ENCODE data around the gene SMURF2.
A peak's percentile ranks its signal among the peaks of the same experiment; 100 is the strongest.
"Not testable (repeated sequence)": the region's sequence is repeated elsewhere in the genome, so short reads cannot be mapped to it uniquely, and the experiment has no call there.

The SMURF2 gene

DNA sequence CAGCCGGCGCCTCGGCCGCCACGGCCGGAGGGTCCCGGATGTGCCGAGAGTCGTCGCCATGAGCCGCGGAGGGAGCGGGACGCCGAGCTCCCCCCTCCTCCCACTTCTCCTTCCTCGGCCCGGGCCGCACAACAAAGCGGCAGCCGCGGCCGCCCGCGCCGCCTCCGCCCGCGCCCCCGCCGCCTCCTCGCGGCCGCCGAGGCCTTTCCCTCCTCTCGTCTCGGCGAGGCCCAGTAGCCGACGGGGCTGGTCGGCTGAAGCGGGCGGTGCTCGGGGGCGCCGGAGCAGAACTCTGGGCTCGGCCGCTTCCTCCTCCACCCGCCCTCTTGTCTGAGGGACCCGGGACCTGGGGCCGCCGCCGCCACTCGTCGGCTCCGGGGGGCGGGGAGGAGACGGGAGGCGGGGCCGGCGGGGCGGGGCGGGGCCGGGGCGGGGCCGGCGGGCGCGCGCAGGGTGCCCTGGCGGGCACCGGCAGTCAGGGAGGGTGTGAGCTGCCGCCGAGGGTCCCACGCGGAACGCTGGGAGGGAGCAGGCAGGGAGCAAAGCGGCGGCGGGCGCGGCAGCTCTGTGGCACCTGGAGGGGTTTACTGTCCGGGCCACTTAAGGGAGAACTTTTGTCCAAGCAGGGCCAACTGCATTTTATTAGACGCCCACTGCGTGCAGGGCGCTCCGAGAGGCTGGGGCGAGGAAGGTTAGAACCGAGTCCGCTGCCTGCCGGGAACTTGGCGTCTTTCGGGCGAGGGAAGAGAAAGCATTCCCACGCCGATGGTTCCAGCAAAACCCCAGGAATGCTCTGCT is at the start of gene SMURF2:
Gene SMURF2, minus strand, starts transcription at position 332 of the 798 bp plus-strand sequence. CDS start 427 bp downstream, outside the sequence.
- peak; percentile 94 for DNase-seq (ENCODE audit: low spot score)

DNA sequence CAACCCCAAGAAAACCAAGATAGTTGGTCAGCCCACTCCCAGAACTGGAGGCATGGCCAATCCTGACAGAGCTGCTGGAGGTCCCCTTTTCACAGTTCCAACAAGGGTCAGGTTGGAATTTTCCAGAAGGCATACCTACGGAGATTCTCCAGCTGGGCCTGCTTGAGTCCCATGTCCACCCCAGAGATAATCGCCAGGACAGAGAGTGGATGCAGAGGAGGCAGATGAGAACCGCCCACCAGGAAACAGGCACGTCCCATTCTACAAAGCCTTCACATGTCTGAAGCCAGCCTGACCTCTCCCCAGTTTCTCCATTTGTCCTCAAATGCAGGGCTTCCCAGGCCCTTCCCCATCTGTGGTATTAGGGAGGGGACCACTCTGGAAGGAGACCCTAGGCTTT is 47.4 kb upstream of the SMURF2 start:
- DNase-seq (ENCODE audit: low spot score): no peak

DNA sequence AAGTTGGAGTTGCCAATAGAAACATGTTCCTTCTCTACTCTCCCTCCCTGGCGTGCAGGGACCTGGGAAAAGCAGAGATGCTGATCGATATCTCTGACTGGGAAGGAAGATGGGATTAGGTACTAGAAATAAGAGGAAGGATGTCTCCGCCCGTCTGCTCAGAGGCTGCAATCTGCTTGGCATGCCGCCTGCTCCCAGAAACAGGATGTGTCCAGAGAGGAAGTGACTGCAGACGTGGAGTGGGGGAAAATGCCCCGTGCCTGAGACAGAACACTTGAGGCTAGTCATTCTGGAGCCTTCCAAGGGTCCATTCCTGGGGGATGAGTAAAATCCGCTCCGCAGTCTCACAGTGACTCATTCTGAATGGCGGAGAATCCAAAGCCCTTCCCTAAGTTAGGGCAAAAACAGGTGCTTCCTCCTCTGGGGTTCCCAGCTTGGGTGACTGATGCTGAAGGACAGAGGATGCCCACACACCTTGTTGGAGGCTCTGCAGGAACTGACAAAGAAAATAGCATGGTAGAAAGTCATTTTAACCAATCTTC is 45.0 kb upstream of the SMURF2 start:
- peak; percentile 93 for DNase-seq (ENCODE audit: low spot score)

DNA sequence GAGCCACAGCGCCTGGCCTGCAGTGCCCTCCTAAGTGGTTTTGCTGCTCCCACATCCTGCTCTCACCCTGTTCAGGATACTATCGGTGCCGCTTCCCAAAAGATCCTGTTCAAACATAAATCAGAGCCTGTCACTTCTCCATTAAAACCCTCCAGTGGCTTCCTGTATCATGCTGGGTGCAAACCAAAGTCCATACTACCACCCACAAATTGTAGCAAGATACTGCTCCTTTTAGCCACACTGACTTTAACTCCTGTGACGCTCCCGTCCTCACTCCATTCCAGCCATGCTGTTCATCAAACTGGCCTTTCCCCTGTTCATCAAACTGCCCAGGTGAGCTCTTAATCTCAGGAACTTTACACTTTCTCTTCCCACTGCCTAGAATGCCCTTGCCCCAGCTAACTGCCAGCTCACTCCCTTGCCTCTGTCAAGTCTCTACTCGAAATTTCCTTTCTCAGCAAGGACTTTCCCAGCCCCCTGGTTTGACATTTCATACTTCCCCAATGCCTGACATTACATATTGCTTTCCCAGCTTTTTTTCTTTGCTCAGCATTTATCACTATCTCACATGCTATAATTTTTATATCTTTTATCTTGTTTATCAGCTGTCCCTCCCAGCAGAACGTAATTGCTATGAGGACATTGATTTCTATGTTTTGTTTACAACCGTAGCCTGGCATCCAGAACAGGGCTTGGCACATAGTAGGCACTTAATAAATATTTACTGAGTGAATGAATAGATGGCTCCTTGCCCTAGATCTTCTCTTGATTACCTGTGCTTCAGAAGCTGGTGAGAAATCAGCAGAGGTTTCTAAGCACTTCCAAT is 44.3 kb upstream of the SMURF2 start:
- no peak for DNase-seq (ENCODE audit: low spot score)

DNA sequence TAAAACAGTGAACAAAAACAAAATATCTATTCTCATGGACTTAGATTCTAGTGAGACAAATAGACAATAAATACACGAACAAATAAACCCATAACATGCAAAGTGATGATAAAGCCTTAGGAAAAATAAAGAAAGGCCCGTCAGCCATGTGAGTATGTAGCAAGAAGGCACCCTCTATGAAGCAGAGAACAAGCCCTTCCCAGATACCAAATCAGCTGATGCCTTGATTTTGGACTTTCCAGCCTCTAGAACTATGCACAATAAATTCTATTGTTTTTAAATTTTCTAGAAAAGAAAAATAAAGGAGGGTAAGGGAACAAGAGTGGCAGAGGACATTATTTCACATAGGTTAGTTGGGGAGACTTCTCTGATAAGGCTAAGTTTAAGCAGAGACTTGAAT is 40.7 kb upstream of the SMURF2 start:
- no peak for DNase-seq (ENCODE audit: low spot score)

DNA sequence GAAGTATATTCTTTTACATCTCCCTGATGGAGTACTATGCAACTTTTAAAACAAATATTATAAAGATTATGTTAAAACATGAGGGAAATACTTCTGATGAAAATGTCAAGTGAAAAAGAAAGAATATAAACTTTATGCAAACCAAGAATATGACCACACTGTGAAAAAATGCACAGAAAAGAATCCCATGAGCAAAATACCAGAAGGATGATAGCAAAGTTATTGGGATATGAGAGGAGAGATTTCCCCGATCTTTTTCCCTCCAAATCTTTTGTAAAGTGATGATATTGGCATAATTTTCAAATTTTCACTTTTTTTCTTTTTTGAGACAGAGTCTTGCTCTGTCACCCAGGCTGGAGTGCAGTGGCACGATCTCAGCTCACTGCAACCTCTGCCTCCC is 36.6 kb upstream of the SMURF2 start:
- DNase-seq (ENCODE audit: low spot score): peak; percentile 54

DNA sequence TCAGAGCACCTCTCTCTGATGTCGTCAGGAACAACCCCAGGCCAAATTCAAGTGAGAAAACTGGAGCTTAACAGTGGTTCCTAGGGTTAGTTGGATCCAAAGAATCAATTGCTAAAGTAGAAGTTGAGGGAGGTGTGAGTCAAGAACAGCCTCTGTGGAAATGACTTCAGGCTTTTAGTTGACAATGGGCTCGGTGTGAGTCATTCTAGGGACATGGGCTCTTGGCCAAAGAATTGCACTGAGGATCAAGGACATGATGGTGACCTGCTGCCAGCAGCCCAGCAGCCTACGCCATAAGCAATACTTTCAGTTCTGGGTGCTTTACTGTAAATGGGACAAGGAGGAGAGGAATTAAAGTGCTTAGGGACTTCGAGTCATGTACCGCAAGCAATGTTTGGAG is 32.1 kb upstream of the SMURF2 start:
- no peak for DNase-seq (ENCODE audit: low spot score)

DNA sequence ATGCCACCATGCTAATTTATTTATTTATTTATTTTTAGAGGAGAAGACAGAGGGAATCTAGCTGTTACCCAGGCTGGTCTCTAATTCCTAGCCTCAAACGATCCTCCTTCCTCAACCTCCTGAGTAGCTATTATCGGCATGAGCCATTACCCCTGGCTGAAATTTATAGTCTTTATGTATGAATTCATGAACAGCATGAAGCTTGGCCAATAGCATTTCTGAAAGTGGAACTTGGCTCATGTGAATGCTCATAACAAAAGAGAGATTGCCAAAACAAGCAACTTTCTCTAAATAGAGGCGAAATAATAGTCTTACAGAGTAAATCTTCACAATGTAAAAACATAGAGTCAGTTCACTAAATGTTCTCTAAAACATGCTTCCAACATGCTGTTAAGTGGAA is 30.1 kb upstream of the SMURF2 start:
- DNase-seq (ENCODE audit: low spot score): no peak

DNA sequence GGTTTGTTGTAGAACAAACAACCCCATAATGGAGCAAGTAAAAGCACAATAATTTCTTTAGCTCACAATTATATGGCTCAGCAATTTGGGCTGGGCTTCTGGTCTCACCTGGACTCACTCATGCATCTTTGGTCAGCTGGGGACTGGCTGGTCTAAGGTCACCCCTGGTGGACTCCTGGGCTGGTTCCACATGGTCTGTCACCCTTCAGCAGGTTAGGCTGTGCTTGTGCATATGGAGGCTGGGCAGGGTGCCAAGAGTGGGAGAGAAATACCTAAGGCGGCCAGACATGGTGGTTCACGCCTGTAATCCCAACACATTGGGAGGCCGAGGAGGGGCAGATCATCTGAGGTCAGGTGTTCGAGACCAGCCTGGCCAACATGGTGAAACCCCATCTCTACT is 27.0 kb upstream of the SMURF2 start:
- DNase-seq (ENCODE audit: low spot score): no peak

DNA sequence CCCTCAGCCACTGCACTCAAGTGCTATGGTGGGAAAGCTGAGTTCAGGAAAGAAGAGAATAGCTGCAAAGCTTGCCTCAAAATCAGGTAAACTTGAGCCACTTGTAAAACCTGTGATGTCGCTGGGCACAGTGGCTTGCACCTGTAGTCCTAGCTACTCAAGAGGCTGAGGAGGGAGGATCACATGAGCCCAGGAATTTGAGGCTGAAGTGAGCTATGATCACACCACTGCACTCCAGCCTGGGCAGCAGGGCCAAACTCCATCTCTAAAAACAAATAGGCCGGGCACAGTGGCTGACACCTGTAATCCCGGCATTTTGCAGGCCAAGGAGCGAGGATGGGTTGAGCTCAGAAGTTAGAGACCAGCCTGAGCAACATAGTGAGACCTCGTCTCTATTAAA is 26.4 kb upstream of the SMURF2 start:
- DNase-seq (ENCODE audit: low spot score): no peak

DNA sequence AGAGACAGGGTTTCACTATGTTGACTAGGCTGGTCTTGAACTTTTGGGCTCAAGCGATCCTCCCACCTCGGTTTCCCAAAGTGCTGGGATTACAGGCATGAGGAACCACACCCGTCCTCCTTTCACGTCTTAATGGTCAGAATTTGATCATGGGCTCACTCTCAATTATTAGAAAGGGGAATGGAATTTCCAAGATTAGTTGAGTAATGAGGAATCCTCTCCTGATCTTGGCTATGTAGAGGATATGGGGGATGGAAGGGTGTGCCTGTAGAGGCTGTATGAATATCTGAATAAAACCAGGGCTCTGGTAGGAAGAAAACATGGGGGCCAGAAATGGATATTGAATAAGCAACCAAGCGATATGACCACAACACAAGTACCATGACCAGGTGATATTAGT is 25.9 kb upstream of the SMURF2 start:
- DNase-seq (ENCODE audit: low spot score): peak; percentile 78

DNA sequence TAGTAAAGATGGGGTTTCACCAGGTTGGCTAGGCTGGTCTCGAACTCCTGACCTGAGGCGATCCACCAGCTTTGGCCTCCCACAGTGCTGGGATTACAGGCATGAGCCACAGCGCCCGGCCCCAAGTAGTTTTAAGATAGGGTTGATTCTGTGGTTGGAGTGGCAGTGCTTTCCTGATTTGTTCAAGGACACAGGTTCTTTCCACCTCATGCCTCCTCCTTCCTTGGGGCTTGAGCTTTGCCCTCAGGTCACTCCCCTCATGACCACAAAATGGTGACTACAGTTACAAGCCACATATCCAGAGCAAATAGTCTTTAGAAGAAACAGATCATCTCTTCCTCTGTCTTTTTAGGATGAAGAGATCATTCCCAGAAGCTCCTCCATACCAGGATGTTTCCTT is 25.3 kb upstream of the SMURF2 start:
- DNase-seq (ENCODE audit: low spot score): no peak

DNA sequence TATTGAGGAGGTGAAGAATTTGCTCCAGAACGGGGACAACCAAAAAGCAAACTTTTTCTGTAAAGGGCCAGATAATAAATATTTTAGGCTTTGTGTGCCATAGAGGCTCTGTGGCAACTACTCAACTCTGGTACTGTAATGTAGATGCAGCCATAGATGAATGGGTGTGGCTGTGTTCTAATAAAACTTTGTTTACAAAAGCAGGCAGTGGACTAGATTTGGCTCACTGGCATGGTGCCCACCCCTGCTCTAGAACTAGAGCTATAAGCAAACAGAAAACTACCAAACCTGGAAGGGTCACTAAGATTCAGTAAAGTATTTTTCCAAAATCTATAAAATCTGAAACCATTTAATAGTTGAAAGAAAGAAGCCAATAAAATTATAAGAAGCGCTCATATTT is 24.6 kb upstream of the SMURF2 start:
- no peak for DNase-seq (ENCODE audit: low spot score)

DNA sequence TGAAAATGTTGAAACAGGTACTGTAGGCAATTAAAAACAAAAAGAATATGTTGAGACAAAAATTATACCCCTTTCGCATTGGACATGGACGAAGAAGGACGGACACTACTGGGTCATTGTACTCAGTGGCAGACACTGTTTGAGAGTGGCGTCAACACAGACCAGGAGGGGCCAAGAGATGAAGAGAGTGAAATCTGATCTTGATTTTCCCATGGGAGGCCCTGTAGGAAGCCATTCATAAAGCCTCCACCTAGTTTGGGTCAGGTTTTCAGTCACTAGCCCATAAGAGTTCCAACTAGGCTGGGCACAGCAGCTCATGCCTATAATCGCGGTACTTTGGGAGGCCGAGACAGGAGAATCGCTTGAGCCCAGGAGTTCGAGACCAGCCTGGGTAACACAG is 23.6 kb upstream of the SMURF2 start:
- DNase-seq (ENCODE audit: low spot score): no peak

DNA sequence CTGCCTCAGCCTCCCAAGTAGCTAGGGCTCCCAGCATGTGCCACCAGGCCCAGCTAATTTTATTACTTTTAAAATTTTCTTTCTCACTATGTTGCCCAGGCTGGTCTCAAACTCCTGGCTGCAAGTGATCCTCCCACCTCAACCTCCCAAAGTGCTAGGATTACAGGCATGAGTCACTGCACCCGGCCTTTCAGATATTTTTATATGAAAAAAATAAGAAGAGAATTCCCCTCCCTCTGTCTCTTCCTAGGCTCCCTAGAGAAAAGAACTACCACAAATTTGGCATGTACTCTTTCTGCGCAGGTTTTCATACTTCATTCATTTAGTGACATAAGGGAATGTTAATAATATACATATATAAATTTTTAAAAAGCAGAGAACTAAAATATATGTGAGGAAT is 21.7 kb upstream of the SMURF2 start:
- DNase-seq (ENCODE audit: low spot score): no peak

DNA sequence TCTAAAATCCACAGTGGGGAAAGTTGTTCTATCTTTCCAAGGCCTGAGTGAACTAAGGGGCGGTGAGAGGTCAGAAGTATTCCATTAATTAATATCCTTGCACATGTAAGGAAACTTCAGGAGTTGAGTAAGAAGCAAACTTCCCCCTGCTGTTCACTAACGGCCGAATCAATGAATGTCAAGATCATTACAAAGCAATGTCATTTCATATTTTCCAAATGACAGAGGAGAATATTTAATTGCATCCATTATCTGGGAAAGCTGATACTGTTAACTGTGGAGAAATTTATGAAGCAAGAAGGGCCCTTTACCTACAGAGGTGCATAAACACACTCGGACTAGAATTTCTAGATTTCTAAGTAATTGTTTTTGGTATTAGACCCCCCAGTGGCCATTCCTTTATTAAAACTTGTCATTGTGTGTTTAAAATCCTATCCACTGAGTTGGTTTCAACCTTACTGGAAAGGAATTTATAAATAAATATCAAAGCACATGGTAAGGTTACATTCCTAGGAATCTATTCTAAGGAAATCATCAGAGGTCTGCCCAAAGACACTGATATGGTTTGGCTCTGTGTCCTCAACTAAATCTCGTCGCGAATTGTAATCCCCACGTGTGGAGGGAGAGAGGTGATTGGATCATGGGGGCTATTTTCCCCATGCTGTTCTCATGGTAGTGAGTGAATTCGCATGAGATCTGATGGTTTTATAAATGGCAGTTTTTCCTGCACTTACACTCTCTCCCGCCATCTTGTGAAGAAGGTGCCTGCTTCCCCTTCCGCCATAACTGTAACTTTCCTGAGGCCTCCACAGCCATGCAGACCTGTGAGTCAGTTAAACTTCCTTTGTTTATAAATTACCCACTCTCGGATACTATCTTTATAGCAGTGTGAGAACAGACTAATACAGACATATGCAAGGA is 20.4 kb upstream of the SMURF2 start:
- DNase-seq (ENCODE audit: low spot score): peak; percentile 39

DNA sequence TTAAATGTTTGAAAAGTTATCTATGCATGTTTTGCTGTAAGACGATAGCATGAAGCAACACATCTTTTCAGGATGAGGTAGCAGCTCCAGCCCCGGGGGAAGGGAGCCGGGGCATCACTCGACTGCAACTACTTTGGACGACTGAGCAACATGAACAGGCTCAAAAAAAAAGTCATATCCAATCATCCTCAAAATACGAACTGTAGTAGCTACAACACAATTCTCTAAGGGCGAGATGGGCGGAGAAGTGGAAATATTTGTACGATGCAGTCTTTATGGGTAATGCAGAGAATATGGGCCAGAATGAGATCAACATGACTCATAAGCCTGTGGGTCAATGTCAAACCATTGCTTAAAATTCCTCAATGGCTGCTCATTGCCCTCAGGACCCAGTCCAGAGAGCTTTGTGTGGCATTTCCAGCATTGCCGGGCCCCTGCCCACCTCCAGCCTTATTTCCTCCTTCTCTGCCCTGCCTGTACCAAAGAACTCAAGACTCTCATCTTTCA is 17.7 kb upstream of the SMURF2 start:
- DNase-seq (ENCODE audit: low spot score): peak; percentile 82

DNA sequence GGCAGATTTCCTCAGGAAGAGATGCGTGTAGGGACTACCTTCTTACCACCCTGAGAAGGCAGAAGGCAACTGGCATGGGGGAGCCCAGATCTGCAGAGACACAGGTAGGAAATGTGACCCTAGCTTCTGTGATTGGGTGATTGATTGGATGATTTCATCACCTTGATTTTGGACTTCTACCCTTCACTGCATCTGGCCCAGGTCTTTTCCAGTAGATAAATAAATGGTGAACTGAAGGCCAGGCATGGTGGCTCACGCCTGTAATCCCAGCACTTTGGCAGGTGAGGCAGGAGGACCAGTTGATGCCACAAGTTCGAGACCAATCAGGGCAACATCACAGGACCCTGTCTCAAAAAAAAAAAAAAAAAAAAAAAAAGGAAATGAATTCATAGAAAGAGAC is 14.7 kb upstream of the SMURF2 start:
- DNase-seq (ENCODE audit: low spot score): no peak

DNA sequence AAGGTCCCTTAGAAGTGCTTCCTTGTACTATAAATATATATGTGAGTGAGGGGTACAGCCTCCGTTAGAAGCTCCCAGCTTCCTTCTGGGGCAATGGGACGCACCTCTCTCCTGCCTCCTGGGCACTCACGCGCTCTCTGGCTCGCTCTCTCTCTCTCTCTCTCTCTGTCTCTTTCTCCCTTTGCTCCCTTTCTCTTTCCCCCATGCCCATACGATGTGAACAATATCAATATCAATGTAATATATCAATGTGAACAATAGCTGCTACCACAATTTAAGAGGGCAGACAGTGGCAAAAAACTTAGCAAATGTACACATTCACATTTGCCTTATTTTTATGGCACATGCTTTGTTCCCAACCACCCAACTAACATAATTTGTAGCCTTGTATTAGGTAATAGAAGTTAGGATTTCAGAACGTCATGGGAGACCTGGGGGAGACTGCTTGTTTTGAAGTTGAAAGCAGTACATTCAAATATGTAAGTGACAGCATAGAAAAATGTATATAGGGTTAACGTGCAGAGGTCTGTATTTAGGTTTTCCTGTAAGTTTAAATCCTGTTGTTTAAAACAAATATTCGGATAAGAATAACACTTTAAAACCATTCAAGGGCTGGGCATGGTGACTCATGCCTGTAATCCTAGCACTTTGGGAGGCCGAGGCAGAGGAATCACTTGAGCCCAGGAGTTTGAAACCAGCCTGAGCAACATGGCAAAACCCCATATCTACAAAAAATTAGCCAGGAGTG is 8.9 kb upstream of the SMURF2 start:
- DNase-seq (ENCODE audit: low spot score): not testable (repeated sequence)

DNA sequence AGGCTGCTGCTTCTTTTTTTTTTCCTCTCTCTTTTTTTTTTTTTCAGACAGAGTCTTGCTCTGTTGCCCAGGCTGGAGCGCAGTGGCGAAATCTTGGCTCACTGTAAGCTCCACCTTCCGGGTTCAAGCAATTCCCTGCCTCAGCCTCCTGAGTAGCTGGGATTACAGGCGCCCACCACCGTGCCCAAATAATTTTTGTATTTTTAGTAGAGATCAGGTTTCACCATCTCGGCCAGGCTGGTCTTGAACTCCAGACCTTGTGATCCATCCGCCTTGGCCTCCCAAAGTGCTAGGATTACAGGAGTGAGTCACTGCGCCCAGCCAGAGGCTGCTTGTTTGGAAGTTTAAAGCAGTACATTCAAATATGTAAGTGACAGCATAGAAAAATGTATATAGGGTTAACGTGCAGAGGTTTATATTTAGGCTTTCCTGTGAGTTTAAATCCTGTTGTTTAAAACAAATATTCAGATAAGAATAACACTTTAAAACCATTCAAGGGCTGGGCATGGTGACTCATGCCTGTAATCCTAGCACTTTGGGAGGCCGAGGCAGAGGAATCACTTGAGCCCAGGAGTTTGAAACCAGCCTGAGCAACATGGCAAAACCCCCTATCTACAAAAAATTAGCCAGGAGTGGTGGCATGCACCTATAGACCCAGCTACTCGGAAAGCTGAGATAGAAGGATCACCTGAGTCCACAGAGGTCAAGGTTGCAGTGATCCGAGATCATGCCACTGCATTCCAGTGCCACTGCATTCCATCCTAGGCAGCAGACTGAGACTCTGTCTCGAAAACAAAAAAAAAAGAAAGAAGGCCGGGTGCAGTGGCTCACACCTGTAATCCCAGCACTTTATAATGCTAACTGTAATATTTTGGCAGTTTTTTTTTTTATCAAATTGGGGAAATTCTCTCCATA is 6.0 kb upstream of the SMURF2 start:
- not testable (repeated sequence) for DNase-seq (ENCODE audit: low spot score)

Data from GM03348 (cell line).